HEK293 (cell line): ENCODE data around the gene F5.

Experiments used
- CTCF ChIA-PET: fragments of 350-600 bp; formaldehyde crosslinking; extraction: SDS; loops from one replicate; lab custom pipeline; 2021; ENCODE audit warnings: antibody characterized with exemption; lab: Yijun Ruan, JAX
- POLR2A ChIA-PET: fragments of 300-600 bp; formaldehyde crosslinking; extraction: SDS; loops from one replicate; lab custom pipeline; 2020; ENCODE audit warnings: antibody characterized with exemption, inconsistent platforms; lab: Yijun Ruan, JAX
- H3K27ac ChIP-seq: fragments of 200-500 bp; sonication (Bioruptor generic); 2 replicates; pipeline ENCODE4 v1.5.1; 2014; ENCODE audit warnings: low read depth, low read length, control low read depth, inconsistent platforms; ENCODE audit errors: extremely low read depth
- H3K36me3 ChIP-seq, 2 experiments: fragments of 200-500 bp in 1 of 2; sonication (Bioruptor generic) in 1 of 2; 1 replicate in 1 of 2; 2 replicates in 1 of 2; pipeline ENCODE4 v1.5.1; 2014 to 2017; ENCODE audit warnings: inconsistent platforms in 2 of 2, low read length in 2 of 2; ENCODE audit not compliant: control insufficient read depth in 2 of 2, insufficient read depth in 1 of 2
- H3K4me1 ChIP-seq: fragments of 200-500 bp; sonication (Bioruptor generic); 2 replicates; pipeline ENCODE4 v1.5.1; 2014; ENCODE audit warnings: mild to moderate bottlenecking, low read length, inconsistent platforms; ENCODE audit not compliant: control insufficient read depth, insufficient read depth
- H3K4me3 ChIP-seq: 2 replicates; pipeline ENCODE4 v1.5.1; 2011; ENCODE audit warnings: low read depth, mild to moderate bottlenecking, control low read depth, low read length, moderate library complexity
- H3K9me3 ChIP-seq: fragments of 200-500 bp; sonication (Bioruptor generic); 2 replicates; pipeline ENCODE4 v1.5.1; 2014; ENCODE audit warnings: low read depth, low read length, inconsistent platforms; ENCODE audit not compliant: control insufficient read depth, insufficient read depth
- BCL11A ChIP-seq: fragments of 450-650 bp; formaldehyde crosslinking; IDR thresholded peaks from 2 replicates; pipeline ENCODE4 v1.5.1; 2016; ENCODE audit warnings: low read depth, missing biosample characterization, missing genetic modification characterization
- MZF1 ChIP-seq: fragments of 450-650 bp; formaldehyde crosslinking; IDR thresholded peaks from 2 replicates; pipeline ENCODE4 v1.5.1; 2017; ENCODE audit warnings: missing biosample characterization, missing genetic modification characterization, borderline replicate concordance
- PRDM1 ChIP-seq: fragments of 450-650 bp; formaldehyde crosslinking; IDR thresholded peaks from 2 replicates; pipeline ENCODE4; 2016; ENCODE audit warnings: missing biosample characterization, missing genetic modification characterization
- RBAK ChIP-seq: fragments of 450-650 bp; formaldehyde crosslinking; IDR thresholded peaks from 2 replicates; pipeline ENCODE4 v1.5.1; 2016; ENCODE audit warnings: missing biosample characterization, missing genetic modification characterization
- TRIM28 ChIP-seq: IDR thresholded peaks from 2 replicates; pipeline ENCODE4 v1.6.1; 2011; ENCODE audit warnings: low read length, control low read depth, borderline replicate concordance
- ZIC2 ChIP-seq: fragments of 450-650 bp; formaldehyde crosslinking; IDR thresholded peaks from 2 replicates; pipeline ENCODE4 v1.5.1; 2016; ENCODE audit warnings: missing biosample characterization, missing genetic modification characterization
- ZNF202 ChIP-seq: fragments of 450-650 bp; formaldehyde crosslinking; IDR thresholded peaks from 2 replicates; pipeline ENCODE4 v1.5.1; 2016; ENCODE audit warnings: missing biosample characterization, missing genetic modification characterization, borderline replicate concordance
- ZNF266 ChIP-seq: fragments of 450-650 bp; formaldehyde crosslinking; IDR thresholded peaks from 2 replicates; pipeline ENCODE4 v1.5.1; 2016; ENCODE audit warnings: missing biosample characterization, missing genetic modification characterization, low read depth
- ZNF324 ChIP-seq: fragments of 450-650 bp; formaldehyde crosslinking; IDR thresholded peaks from 2 replicates; pipeline ENCODE4 v1.5.1; 2016; ENCODE audit warnings: missing biosample characterization, missing genetic modification characterization
- ZNF354C ChIP-seq: fragments of 450-650 bp; formaldehyde crosslinking; IDR thresholded peaks from 2 replicates; pipeline ENCODE4 v1.5.1; 2016; ENCODE audit warnings: missing biosample characterization, missing genetic modification characterization, low read depth, borderline replicate concordance
- ZNF571 ChIP-seq: fragments of 450-650 bp; formaldehyde crosslinking; IDR thresholded peaks from 2 replicates; pipeline ENCODE4 v1.5.0; 2017; ENCODE audit warnings: missing biosample characterization, missing genetic modification characterization
- ZNF664 ChIP-seq: fragments of 450-650 bp; formaldehyde crosslinking; IDR thresholded peaks from 2 replicates; pipeline ENCODE4 v1.5.1; 2016; ENCODE audit warnings: missing biosample characterization, missing genetic modification characterization
- ZNF747 ChIP-seq: fragments of 450-650 bp; formaldehyde crosslinking; IDR thresholded peaks from 2 replicates; pipeline ENCODE4 v1.5.1; 2016; ENCODE audit warnings: missing biosample characterization, missing genetic modification characterization
- ZNF785 ChIP-seq: fragments of 450-650 bp; formaldehyde crosslinking; IDR thresholded peaks from 2 replicates; pipeline ENCODE4 v1.5.1; 2016; ENCODE audit warnings: missing biosample characterization, missing genetic modification characterization
- ZNF792 ChIP-seq: fragments of 450-650 bp; formaldehyde crosslinking; IDR thresholded peaks from 2 replicates; pipeline ENCODE4 v1.5.1; 2016; ENCODE audit warnings: missing biosample characterization, missing genetic modification characterization
- ZNF837 ChIP-seq: fragments of 450-650 bp; formaldehyde crosslinking; IDR thresholded peaks from 2 replicates; pipeline ENCODE4 v1.5.1; 2016; ENCODE audit warnings: missing biosample characterization, missing genetic modification characterization
- ZNF843 ChIP-seq: fragments of 450-650 bp; formaldehyde crosslinking; IDR thresholded peaks from 2 replicates; pipeline ENCODE4 v1.5.1; 2016; ENCODE audit warnings: missing biosample characterization, missing genetic modification characterization
- ZSCAN23 ChIP-seq: fragments of 450-650 bp; formaldehyde crosslinking; IDR thresholded peaks from 2 replicates; pipeline ENCODE4 v1.5.1; 2016; ENCODE audit warnings: missing biosample characterization, missing genetic modification characterization
- TF ChIP-seq, protein P1 (sequence below): fragments of 450-650 bp; formaldehyde crosslinking; optimal IDR thresholded peaks from 2 replicates; pipeline ENCODE3; 2016; ENCODE audit warnings: missing biosample characterization, mild to moderate bottlenecking, missing genetic modification characterization
- TF ChIP-seq, protein P2 (sequence below): fragments of 450-650 bp; formaldehyde crosslinking; IDR thresholded peaks from 2 replicates; pipeline ENCODE4 v1.5.1; 2016; ENCODE audit warnings: missing biosample characterization, missing genetic modification characterization
- TF ChIP-seq, protein P3 (sequence below): fragments of 450-650 bp; formaldehyde crosslinking; IDR thresholded peaks from 2 replicates; pipeline ENCODE4 v1.5.0; 2017; ENCODE audit warnings: missing biosample characterization, missing genetic modification characterization, borderline replicate concordance
- TF ChIP-seq, protein P4 (sequence below): fragments of 450-650 bp; formaldehyde crosslinking; IDR thresholded peaks from 2 replicates; pipeline ENCODE4 v1.5.1; 2016; ENCODE audit warnings: missing biosample characterization, missing genetic modification characterization
- TF ChIP-seq, protein P5 (sequence below): sonication (generic); formaldehyde crosslinking; IDR thresholded peaks from 2 replicates; pipeline ENCODE4 v1.8.1; 2022; ENCODE audit warnings: mild to moderate bottlenecking, moderate library complexity, missing genetic modification reagents
- TF ChIP-seq, protein P6 (sequence below): fragments of 450-650 bp; formaldehyde crosslinking; IDR thresholded peaks from 2 replicates; pipeline ENCODE4 v1.5.1; 2017; ENCODE audit warnings: missing biosample characterization, missing genetic modification characterization

Gene F5

DNA sequence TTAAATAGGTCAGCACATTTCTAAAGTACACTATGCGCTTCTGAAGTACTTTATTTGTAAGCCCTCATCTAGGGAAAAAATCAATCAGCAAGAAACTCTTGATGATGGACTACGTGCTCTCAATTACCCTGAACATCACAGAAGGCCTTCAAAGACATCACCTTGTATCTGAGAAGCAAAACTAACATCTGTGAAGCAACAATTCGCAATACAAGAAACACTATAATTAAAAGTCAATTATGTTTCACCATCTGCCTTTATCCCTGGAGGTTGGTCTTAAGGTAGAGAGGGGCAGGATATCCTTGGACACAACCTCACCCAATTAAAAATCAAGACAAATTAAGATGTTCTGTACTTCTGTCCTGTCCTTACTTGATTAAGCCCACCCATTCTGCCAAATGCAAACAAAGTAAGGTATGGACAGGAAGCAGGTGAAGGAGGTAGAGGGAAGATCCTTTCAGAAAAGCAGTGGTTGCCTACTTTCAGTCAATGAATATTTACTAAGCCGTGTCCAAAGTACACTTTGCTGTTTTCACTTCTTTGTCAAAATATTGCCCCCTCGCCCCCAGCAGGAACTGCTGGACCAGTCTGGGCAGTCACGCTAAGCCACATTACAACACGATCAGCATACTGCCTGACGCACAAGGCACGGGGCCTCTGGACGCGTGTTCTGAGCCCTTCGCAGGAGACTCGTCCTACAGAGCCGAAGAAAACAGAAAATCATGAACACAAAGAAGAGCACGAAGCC, 101.4 kb downstream of the F5 start:
- H3K9me3 ChIP-seq: no peaks in the 10 kb centered on the region
- H3K27ac ChIP-seq: peak overlapping the region; percentile 76; the same call in 1 of the 2 replicates
- peaks cover 12% of the 10 kb centered on the region for H3K4me1 ChIP-seq
- CTCF ChIA-PET: interaction anchor here (0.5 to 0.7 kb wide), 3 partner anchors 19 to 73 kb away, joined by 3 read pairs; no protein-coding TSS in a partner anchor
- H3K36me3 ChIP-seq: no peaks in the 10 kb centered on the region
- H3K4me3 ChIP-seq: peak overlapping the region; percentile 98
- POLR2A ChIA-PET: interaction anchor here (1.2 to 1.6 kb wide), 3 partner anchors 44 to 61 kb away, joined by 3 to 11 read pairs (median 4); partner anchors contain the start of gene CCDC181
- TF ChIP-seq, protein P1, sequence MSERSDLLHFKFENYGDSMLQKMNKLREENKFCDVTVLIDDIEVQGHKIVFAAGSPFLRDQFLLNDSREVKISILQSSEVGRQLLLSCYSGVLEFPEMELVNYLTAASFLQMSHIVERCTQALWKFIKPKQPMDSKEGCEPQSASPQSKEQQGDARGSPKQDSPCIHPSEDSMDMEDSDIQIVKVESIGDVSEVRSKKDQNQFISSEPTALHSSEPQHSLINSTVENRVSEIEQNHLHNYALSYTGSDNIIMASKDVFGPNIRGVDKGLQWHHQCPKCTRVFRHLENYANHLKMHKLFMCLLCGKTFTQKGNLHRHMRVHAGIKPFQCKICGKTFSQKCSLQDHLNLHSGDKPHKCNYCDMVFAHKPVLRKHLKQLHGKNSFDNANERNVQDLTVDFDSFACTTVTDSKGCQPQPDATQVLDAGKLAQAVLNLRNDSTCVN (tag by site-specific recombination): no peak
- no peak for TF ChIP-seq ZNF324 (tag by site-specific recombination)
- no peak for TF ChIP-seq RBAK (tag by site-specific recombination)
- TF ChIP-seq, protein P2, sequence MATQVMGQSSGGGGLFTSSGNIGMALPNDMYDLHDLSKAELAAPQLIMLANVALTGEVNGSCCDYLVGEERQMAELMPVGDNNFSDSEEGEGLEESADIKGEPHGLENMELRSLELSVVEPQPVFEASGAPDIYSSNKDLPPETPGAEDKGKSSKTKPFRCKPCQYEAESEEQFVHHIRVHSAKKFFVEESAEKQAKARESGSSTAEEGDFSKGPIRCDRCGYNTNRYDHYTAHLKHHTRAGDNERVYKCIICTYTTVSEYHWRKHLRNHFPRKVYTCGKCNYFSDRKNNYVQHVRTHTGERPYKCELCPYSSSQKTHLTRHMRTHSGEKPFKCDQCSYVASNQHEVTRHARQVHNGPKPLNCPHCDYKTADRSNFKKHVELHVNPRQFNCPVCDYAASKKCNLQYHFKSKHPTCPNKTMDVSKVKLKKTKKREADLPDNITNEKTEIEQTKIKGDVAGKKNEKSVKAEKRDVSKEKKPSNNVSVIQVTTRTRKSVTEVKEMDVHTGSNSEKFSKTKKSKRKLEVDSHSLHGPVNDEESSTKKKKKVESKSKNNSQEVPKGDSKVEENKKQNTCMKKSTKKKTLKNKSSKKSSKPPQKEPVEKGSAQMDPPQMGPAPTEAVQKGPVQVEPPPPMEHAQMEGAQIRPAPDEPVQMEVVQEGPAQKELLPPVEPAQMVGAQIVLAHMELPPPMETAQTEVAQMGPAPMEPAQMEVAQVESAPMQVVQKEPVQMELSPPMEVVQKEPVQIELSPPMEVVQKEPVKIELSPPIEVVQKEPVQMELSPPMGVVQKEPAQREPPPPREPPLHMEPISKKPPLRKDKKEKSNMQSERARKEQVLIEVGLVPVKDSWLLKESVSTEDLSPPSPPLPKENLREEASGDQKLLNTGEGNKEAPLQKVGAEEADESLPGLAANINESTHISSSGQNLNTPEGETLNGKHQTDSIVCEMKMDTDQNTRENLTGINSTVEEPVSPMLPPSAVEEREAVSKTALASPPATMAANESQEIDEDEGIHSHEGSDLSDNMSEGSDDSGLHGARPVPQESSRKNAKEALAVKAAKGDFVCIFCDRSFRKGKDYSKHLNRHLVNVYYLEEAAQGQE: peak; percentile 46; the same call in 1 of the 2 replicates
- TF ChIP-seq ZNF571: no peak
- TF ChIP-seq, protein P3, sequence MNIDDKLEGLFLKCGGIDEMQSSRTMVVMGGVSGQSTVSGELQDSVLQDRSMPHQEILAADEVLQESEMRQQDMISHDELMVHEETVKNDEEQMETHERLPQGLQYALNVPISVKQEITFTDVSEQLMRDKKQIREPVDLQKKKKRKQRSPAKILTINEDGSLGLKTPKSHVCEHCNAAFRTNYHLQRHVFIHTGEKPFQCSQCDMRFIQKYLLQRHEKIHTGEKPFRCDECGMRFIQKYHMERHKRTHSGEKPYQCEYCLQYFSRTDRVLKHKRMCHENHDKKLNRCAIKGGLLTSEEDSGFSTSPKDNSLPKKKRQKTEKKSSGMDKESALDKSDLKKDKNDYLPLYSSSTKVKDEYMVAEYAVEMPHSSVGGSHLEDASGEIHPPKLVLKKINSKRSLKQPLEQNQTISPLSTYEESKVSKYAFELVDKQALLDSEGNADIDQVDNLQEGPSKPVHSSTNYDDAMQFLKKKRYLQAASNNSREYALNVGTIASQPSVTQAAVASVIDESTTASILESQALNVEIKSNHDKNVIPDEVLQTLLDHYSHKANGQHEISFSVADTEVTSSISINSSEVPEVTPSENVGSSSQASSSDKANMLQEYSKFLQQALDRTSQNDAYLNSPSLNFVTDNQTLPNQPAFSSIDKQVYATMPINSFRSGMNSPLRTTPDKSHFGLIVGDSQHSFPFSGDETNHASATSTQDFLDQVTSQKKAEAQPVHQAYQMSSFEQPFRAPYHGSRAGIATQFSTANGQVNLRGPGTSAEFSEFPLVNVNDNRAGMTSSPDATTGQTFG: no peak
- no peak for TF ChIP-seq BCL11A (tag by site-specific recombination)
- TF ChIP-seq ZSCAN23: no peak
- no peak for TF ChIP-seq ZNF792 (tag by site-specific recombination)
- no peak for TF ChIP-seq ZNF785 (tag by site-specific recombination)
- TF ChIP-seq MZF1 (tag by site-specific recombination): no peak
- TF ChIP-seq, protein P4, sequence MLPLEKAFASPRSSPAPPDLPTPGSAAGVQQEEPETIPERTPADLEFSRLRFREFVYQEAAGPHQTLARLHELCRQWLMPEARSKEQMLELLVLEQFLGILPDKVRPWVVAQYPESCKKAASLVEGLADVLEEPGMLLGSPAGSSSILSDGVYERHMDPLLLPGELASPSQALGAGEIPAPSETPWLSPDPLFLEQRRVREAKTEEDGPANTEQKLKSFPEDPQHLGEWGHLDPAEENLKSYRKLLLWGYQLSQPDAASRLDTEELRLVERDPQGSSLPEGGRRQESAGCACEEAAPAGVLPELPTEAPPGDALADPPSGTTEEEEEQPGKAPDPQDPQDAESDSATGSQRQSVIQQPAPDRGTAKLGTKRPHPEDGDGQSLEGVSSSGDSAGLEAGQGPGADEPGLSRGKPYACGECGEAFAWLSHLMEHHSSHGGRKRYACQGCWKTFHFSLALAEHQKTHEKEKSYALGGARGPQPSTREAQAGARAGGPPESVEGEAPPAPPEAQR: no peak
- TF ChIP-seq, protein P5, sequence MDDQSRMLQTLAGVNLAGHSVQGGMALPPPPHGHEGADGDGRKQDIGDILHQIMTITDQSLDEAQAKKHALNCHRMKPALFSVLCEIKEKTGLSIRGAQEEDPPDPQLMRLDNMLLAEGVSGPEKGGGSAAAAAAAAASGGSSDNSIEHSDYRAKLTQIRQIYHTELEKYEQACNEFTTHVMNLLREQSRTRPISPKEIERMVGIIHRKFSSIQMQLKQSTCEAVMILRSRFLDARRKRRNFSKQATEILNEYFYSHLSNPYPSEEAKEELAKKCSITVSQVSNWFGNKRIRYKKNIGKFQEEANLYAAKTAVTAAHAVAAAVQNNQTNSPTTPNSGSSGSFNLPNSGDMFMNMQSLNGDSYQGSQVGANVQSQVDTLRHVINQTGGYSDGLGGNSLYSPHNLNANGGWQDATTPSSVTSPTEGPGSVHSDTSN (CRISPR knock-in tag): peak; percentile 19; the same call in 1 of the 2 replicates
- no peak for TF ChIP-seq ZNF354C (tag by site-specific recombination)
- no peak for TF ChIP-seq ZNF664 (tag by site-specific recombination)
- TF ChIP-seq ZNF202 (tag by site-specific recombination): no peak
- no peak for TF ChIP-seq ZIC2
- no peak for TF ChIP-seq ZNF837 (tag by site-specific recombination)
- no peak for TF ChIP-seq ZNF747
- TF ChIP-seq ZNF266 (tag by site-specific recombination): no peak
- 0 out of 2 replicates have a peak, but pooled peaks have one; percentile 2 for TF ChIP-seq ZNF843 (tag by site-specific recombination)
- TF ChIP-seq, protein P6, sequence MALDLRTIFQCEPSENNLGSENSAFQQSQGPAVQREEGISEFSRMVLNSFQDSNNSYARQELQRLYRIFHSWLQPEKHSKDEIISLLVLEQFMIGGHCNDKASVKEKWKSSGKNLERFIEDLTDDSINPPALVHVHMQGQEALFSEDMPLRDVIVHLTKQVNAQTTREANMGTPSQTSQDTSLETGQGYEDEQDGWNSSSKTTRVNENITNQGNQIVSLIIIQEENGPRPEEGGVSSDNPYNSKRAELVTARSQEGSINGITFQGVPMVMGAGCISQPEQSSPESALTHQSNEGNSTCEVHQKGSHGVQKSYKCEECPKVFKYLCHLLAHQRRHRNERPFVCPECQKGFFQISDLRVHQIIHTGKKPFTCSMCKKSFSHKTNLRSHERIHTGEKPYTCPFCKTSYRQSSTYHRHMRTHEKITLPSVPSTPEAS (tag by site-specific recombination): no peak
- TF ChIP-seq TRIM28: no peak
- TF ChIP-seq PRDM1 (tag by site-specific recombination): peak; percentile 33; the same call in 1 of the 2 replicates
